HCT116 (cell line): ENCODE results near the gene ERMARD. TPM values are rescaled to one million over a fixed set of nuclear protein-coding genes. Genes with fewer than 3 reads are reported as not detected.

ENCODE experiments used
- ATAC-seq: fragments of 200-7000 bp; cut with Tn5 transposase; 2 replicates; pipeline ENCODE4 v1.9.1; 2020; ENCODE audit warnings: mild to moderate bottlenecking, moderate library complexity
- BruUV-seq: library from RNA; stranded (reverse); fragments of 400-500 nt; replicated peaks from 2 replicates; lab custom pipeline; 2021; lab: Mats Ljungman, UMichigan
- CTCF ChIA-PET: fragments of 300-600 bp; sonication (Branson Sonifier 250); formaldehyde crosslinking; loops from one replicate; lab custom pipeline; 2021; ENCODE audit warnings: antibody characterized with exemption; lab: Charles Lee
- POLR2A ChIA-PET: fragments of 300-600, 350-600 bp; sonication (Branson Sonifier 250); formaldehyde crosslinking; loops from one replicate; lab custom pipeline; 2021; ENCODE audit warnings: antibody characterized with exemption; lab: Charles Lee
- RAD21 ChIA-PET, 2 experiments: fragments of 300-600 bp; sonication (Branson Sonifier 250); formaldehyde crosslinking; loops; one replicate each; lab custom pipeline; 2023; ENCODE audit warnings: low total read pairs in 2 of 2; ENCODE audit not compliant: uncharacterized antibody in 2 of 2, unreplicated experiment in 2 of 2, low non-redundant PET in 1 of 2; lab: Charles Lee
- DNase-seq: peaks from one replicate; pipeline ENCODE4 v3.0.0-alpha.2; 2010; ENCODE audit warnings: low read depth, low spot score
- H2AFZ ChIP-seq: fragments of 200-600 bp; shearing (Covaris generic), sonication (generic); 2 replicates; pipeline ENCODE4 v1.6.1; 2017; ENCODE audit warnings: low read depth, mixed run types, mixed read lengths, antibody characterized with exemption, low read length; ENCODE audit not compliant: poor library complexity, severe bottlenecking
- H3K27ac ChIP-seq: 2 replicates; pipeline ENCODE4 v1.5.1; 2012; ENCODE audit warnings: low read depth, low read length
- H3K27me3 ChIP-seq: fragments of 200-600 bp; sonication (generic); 2 replicates; pipeline ENCODE4 v1.6.1; 2016; ENCODE audit warnings: mixed run types, low read length, mixed read lengths; ENCODE audit not compliant: insufficient read depth
- H3K36me3 ChIP-seq, 2 experiments: fragments of 200-500 bp in 1 of 2; fragments of 200-600 bp in 1 of 2; sonication (Bioruptor generic) in 1 of 2; sonication (generic) in 1 of 2; 2 replicates each; pipeline versions ENCODE4 v1.5.1 to v1.6.1; 2014 to 2016; ENCODE audit warnings: low read length in 2 of 2, inconsistent platforms in 1 of 2, mixed read lengths in 1 of 2, mixed run types in 1 of 2; ENCODE audit not compliant: insufficient read depth in 2 of 2, control insufficient read depth in 1 of 2
- H3K4me1 ChIP-seq, 2 experiments: fragments of 200-600 bp in 1 of 2; sonication (generic) in 1 of 2; 2 replicates each; pipeline versions ENCODE4 v1.5.1 to v1.6.1; 2012 to 2017; ENCODE audit warnings: low read length in 2 of 2, inconsistent platforms in 1 of 2, mild to moderate bottlenecking in 1 of 2, mixed read lengths in 1 of 2, mixed run types in 1 of 2, moderate library complexity in 1 of 2; ENCODE audit not compliant: insufficient read depth in 2 of 2, control insufficient read depth in 1 of 2
- H3K4me2 ChIP-seq: fragments of 200-600 bp; sonication (generic); 2 replicates; pipeline ENCODE4 v1.6.1; 2017; ENCODE audit warnings: mixed run types, low read length, mixed read lengths
- H3K4me3 ChIP-seq, 2 experiments: fragments of 200-600 bp in 1 of 2; sonication (generic) in 1 of 2; replicated peaks in 1 of 2; 2 replicates each; pipeline ENCODE4 v1.5.1; 2011 to 2016; ENCODE audit warnings: low read length in 2 of 2, control low read depth in 1 of 2, low read depth in 1 of 2, mild to moderate bottlenecking in 1 of 2, mixed read lengths in 1 of 2, mixed run types in 1 of 2
- H3K79me2 ChIP-seq: fragments of 200-600 bp; sonication (generic); 2 replicates; pipeline ENCODE4 v1.6.1; 2017; ENCODE audit warnings: mild to moderate bottlenecking, mixed run types, low read length, moderate library complexity, mixed read lengths; ENCODE audit not compliant: insufficient read depth
- H3K9ac ChIP-seq: fragments of 200-600 bp; sonication (generic); 2 replicates; pipeline ENCODE4 v1.6.1; 2016; ENCODE audit warnings: low read length, mixed read lengths
- H3K9me2 ChIP-seq: fragments of 200-600 bp; sonication (generic), shearing (Covaris generic); 2 replicates; pipeline ENCODE4 v1.6.1; 2017; ENCODE audit warnings: mixed run types, mild to moderate bottlenecking, moderate library complexity; ENCODE audit not compliant: insufficient read depth
- H3K9me3 ChIP-seq, 2 experiments: fragments of 200-500 bp in 1 of 2; fragments of 200-600 bp in 1 of 2; sonication (Bioruptor generic) in 1 of 2; sonication (generic) in 1 of 2; 2 replicates each; pipeline ENCODE4 v1.6.1; 2014 to 2017; ENCODE audit warnings: low read length in 2 of 2, mixed read lengths in 2 of 2, inconsistent platforms in 1 of 2, low read depth in 1 of 2, mild to moderate bottlenecking in 1 of 2, mixed run types in 1 of 2, moderate library complexity in 1 of 2; ENCODE audit not compliant: control insufficient read depth in 1 of 2, insufficient read depth in 1 of 2
- H4K20me1 ChIP-seq: fragments of 200-600 bp; sonication (generic), shearing (Covaris generic); 2 replicates; pipeline ENCODE4 v1.6.1; 2017; ENCODE audit warnings: mixed run types, mild to moderate bottlenecking, moderate library complexity; ENCODE audit not compliant: insufficient read depth
- ATF3 ChIP-seq: IDR thresholded peaks from 2 replicates; pipeline ENCODE4 v1.6.1; 2012
- CBX3 ChIP-seq: IDR thresholded peaks from 2 replicates; pipeline ENCODE4 v1.6.1; 2012; ENCODE audit warnings: low read depth
- CEBPB ChIP-seq: IDR thresholded peaks from 2 replicates; pipeline ENCODE4 v1.6.1; 2012; ENCODE audit warnings: low read depth
- ELF1 ChIP-seq: IDR thresholded peaks from 2 replicates; pipeline ENCODE4 v1.6.1; 2012; ENCODE audit warnings: low read depth, borderline replicate concordance
- EZH2 ChIP-seq: fragments of 200-600 bp; sonication (generic); IDR thresholded peaks from 2 replicates; pipeline ENCODE4 v1.6.1; 2017; ENCODE audit warnings: antibody characterized with exemption, mixed run types
- EZH2phosphoT487 ChIP-seq: fragments of 200-600 bp; IDR thresholded peaks from 2 replicates; pipeline ENCODE4 v1.6.1; 2018; ENCODE audit warnings: antibody characterized with exemption, borderline replicate concordance
- FOSL1 ChIP-seq: IDR thresholded peaks from 2 replicates; pipeline ENCODE4 v1.6.1; 2012; ENCODE audit warnings: low read depth
- JUND ChIP-seq: IDR thresholded peaks from 2 replicates; pipeline ENCODE4 v1.6.1; 2012
- MAX ChIP-seq: IDR thresholded peaks from 2 replicates; pipeline ENCODE4 v1.6.1; 2012
- RAD21 ChIP-seq: IDR thresholded peaks from 2 replicates; pipeline ENCODE4 v1.6.1; 2012; ENCODE audit warnings: low read depth, mild to moderate bottlenecking
- SIN3A ChIP-seq: IDR thresholded peaks from 2 replicates; pipeline ENCODE4 v1.6.1; 2012; ENCODE audit warnings: low read depth
- SP1 ChIP-seq: IDR thresholded peaks from 2 replicates; pipeline ENCODE4 v1.6.1; 2012; ENCODE audit warnings: low read depth
- SRF ChIP-seq: IDR thresholded peaks from 2 replicates; pipeline ENCODE4 v1.6.1; 2012; ENCODE audit warnings: low read depth
- TCF7L2 ChIP-seq: IDR thresholded peaks from 2 replicates; pipeline ENCODE4 v1.7.0; 2011; ENCODE audit warnings: borderline replicate concordance, inconsistent platforms; ENCODE audit not compliant: insufficient read depth, insufficient read length; ENCODE audit errors: extremely low read depth
- YY1 ChIP-seq: IDR thresholded peaks from 2 replicates; pipeline ENCODE4 v1.6.1; 2011; ENCODE audit warnings: low read length, low read depth, moderate library complexity, mild to moderate bottlenecking; ENCODE audit not compliant: insufficient replicate concordance; ENCODE audit errors: extremely low read depth
- ZBTB33 ChIP-seq: IDR thresholded peaks from 2 replicates; pipeline ENCODE4 v1.6.1; 2011; ENCODE audit warnings: mild to moderate bottlenecking, low read length, moderate library complexity; ENCODE audit not compliant: insufficient replicate concordance; ENCODE audit errors: extremely low read depth
- ZNF274 ChIP-seq: fragments of 200-500 bp; sonication (Bioruptor generic); IDR thresholded peaks from 2 replicates; pipeline ENCODE4 v1.6.1; 2014; ENCODE audit warnings: mild to moderate bottlenecking, low read depth, low read length, inconsistent platforms
- intact Hi-C: fragments of 100-400 bp; cut with micrococcal nuclease; formaldehyde crosslinking; loops from 2 replicates; pipeline ENCODE4 v1.10.0; 2022
- total RNA-seq: library from RNA; stranded (reverse); gene quantifications from one replicate; pipeline ENCODE4 v1.2.1, GENCODE V29; 2021; ENCODE audit not compliant: unreplicated experiment
- TF ChIP-seq, protein P1 (sequence below): IDR thresholded peaks from 2 replicates; pipeline ENCODE4 v1.6.1; 2012; ENCODE audit warnings: low read depth

The ERMARD gene
- total RNA-seq, 1 experiment from 2014 or later: 24.7 TPM

GRCh38 chr6:169787797-169788196, 36.4 kb downstream of the ERMARD start:
- no TSS peak for BruUV-seq
- TF ChIP-seq ZNF274: no peak
- no peak for TF ChIP-seq EZH2
- no peak for TF ChIP-seq FOSL1
- no peak for TF ChIP-seq ELF1
- TF ChIP-seq SIN3A: no peak
- no peak for TF ChIP-seq RAD21
- TF ChIP-seq CBX3: no peak
- TF ChIP-seq, protein P1, sequence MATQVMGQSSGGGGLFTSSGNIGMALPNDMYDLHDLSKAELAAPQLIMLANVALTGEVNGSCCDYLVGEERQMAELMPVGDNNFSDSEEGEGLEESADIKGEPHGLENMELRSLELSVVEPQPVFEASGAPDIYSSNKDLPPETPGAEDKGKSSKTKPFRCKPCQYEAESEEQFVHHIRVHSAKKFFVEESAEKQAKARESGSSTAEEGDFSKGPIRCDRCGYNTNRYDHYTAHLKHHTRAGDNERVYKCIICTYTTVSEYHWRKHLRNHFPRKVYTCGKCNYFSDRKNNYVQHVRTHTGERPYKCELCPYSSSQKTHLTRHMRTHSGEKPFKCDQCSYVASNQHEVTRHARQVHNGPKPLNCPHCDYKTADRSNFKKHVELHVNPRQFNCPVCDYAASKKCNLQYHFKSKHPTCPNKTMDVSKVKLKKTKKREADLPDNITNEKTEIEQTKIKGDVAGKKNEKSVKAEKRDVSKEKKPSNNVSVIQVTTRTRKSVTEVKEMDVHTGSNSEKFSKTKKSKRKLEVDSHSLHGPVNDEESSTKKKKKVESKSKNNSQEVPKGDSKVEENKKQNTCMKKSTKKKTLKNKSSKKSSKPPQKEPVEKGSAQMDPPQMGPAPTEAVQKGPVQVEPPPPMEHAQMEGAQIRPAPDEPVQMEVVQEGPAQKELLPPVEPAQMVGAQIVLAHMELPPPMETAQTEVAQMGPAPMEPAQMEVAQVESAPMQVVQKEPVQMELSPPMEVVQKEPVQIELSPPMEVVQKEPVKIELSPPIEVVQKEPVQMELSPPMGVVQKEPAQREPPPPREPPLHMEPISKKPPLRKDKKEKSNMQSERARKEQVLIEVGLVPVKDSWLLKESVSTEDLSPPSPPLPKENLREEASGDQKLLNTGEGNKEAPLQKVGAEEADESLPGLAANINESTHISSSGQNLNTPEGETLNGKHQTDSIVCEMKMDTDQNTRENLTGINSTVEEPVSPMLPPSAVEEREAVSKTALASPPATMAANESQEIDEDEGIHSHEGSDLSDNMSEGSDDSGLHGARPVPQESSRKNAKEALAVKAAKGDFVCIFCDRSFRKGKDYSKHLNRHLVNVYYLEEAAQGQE: no peak
- no peak for TF ChIP-seq SP1
- no peak for TF ChIP-seq TCF7L2
- TF ChIP-seq JUND: no peak
- TF ChIP-seq EZH2phosphoT487: no peak
- no peak for TF ChIP-seq MAX
- TF ChIP-seq SRF: no peak
- no peak for TF ChIP-seq CEBPB
- no peak for TF ChIP-seq ATF3
- TF ChIP-seq ZBTB33: no peak
- no peak for TF ChIP-seq YY1
- TF ChIP-seq, all 23 proteins: peak for 0
- H3K36me3 ChIP-seq: no peaks in the 10 kb centered on the region
- intact Hi-C loops: no loop called here
- H3K9me2 ChIP-seq: no peaks in the 10 kb centered on the region
- peaks cover 0 to 16% of the 10 kb centered on the region in 2 experiments; a peak in 3 of 4 replicates for H3K4me1 ChIP-seq
- no peak overlapping the region for H2AFZ ChIP-seq
- no peaks in the 10 kb centered on the region for H3K27me3 ChIP-seq
- CTCF ChIA-PET: no interaction called here
- no peak overlapping the region for H3K4me3 ChIP-seq
- no peaks in the 10 kb centered on the region for H4K20me1 ChIP-seq
- H3K9ac ChIP-seq: no peak overlapping the region
- H3K27ac ChIP-seq: no peak overlapping the region
- ATAC-seq (no peak), DNase-seq (no peak)
- POLR2A ChIA-PET: no interaction called here
- H3K4me2 ChIP-seq: no peak overlapping the region
- H3K9me3 ChIP-seq: no peaks in the 10 kb centered on the region
- RAD21 ChIA-PET: no interaction called here
- H3K79me2 ChIP-seq: no peaks in the 10 kb centered on the region
